Caco-2 (cell line): ENCODE data around the gene CEP350. TPM values are rescaled to one million over a fixed set of nuclear protein-coding genes. Genes with fewer than 3 reads are reported as not detected.

Source experiments
- BruUV-seq: library from RNA; stranded (reverse); fragments of 400-500 nt; replicated peaks from 2 replicates; lab custom pipeline; 2021; lab: Mats Ljungman, UMichigan
- CTCF ChIA-PET: fragments of 300-600 bp; sonication (Branson Sonifier 250); formaldehyde crosslinking; loops from one replicate; lab custom pipeline; 2022; ENCODE audit warnings: antibody characterized with exemption; lab: Charles Lee
- POLR2A ChIA-PET: fragments of 300-600 bp; sonication (Branson Sonifier 250); formaldehyde crosslinking; loops from one replicate; lab custom pipeline; 2022; ENCODE audit warnings: antibody characterized with exemption; lab: Charles Lee
- DNase-seq, 2 experiments: peaks; one replicate each; pipeline versions ENCODE4 v3.0.0 to v3.0.0-alpha.2; 2020 to 2022
- H3K27me3 ChIP-seq: replicated peaks from 2 replicates; pipeline ENCODE4 v1.6.0; 2011; ENCODE audit warnings: low read length; ENCODE audit not compliant: control insufficient read depth, insufficient read depth
- H3K36me3 ChIP-seq: 2 replicates; pipeline ENCODE4 v1.5.1; 2011; ENCODE audit warnings: low read length; ENCODE audit not compliant: control insufficient read depth, insufficient read depth
- H3K4me1 ChIP-seq: fragments of 250-450 bp; sonication (Bioruptor Pico); 2 replicates; pipeline ENCODE4 v1.5.1; 2020; ENCODE audit warnings: mild to moderate bottlenecking
- H3K4me3 ChIP-seq: 2 replicates; pipeline ENCODE4 v1.5.1; 2011; ENCODE audit warnings: low read depth, mild to moderate bottlenecking, control low read depth, low read length
- H3K9me3 ChIP-seq: fragments of 250-450 bp; sonication (Bioruptor Pico); 2 replicates; pipeline ENCODE4 v1.5.1; 2020; ENCODE audit warnings: mild to moderate bottlenecking, moderate library complexity
- H3K27ac Mint-ChIP-seq: one replicate; pipeline ENCODE4 v1.8.0; 2022; ENCODE audit warnings: mixed read lengths; ENCODE audit not compliant: unreplicated experiment
- H3K27me3 Mint-ChIP-seq: one replicate; pipeline ENCODE4 v1.8.0; 2022; ENCODE audit warnings: mixed read lengths; ENCODE audit not compliant: insufficient read depth, unreplicated experiment
- H3K36me3 Mint-ChIP-seq: one replicate; pipeline ENCODE4 v1.8.0; 2022; ENCODE audit warnings: mild to moderate bottlenecking, mixed read lengths; ENCODE audit not compliant: insufficient read depth, unreplicated experiment
- H3K4me1 Mint-ChIP-seq: one replicate; pipeline ENCODE4 v1.8.0; 2022; ENCODE audit warnings: low read depth, mixed read lengths; ENCODE audit not compliant: unreplicated experiment
- H3K4me3 Mint-ChIP-seq: one replicate; pipeline ENCODE4 v1.8.0; 2022; ENCODE audit warnings: mild to moderate bottlenecking, moderate library complexity, mixed read lengths; ENCODE audit not compliant: unreplicated experiment
- H3K9me3 Mint-ChIP-seq: one replicate; pipeline ENCODE4 v1.8.0; 2022; ENCODE audit warnings: mixed read lengths; ENCODE audit not compliant: unreplicated experiment
- CTCF ChIP-seq, 2 experiments: fragments of 200-600 bp in 1 of 2; IDR thresholded peaks; 1 replicate in 1 of 2; 2 replicates in 1 of 2; pipeline versions ENCODE4 v1.5.1 to v1.8.0; 2011 to 2022; ENCODE audit warnings: antibody characterized with exemption in 1 of 2, control low read depth in 1 of 2, inconsistent platforms in 1 of 2, low read depth in 1 of 2, low read length in 1 of 2, mild to moderate bottlenecking in 1 of 2, moderate library complexity in 1 of 2; ENCODE audit not compliant: insufficient read depth in 1 of 2, severe bottlenecking in 1 of 2, unreplicated experiment in 1 of 2
- intact Hi-C: fragments of 100-400 bp; cut with micrococcal nuclease; formaldehyde crosslinking; loops from one replicate; pipeline ENCODE4 v1.10.0; 2022; ENCODE audit not compliant: unreplicated experiment
- total RNA-seq: library from RNA; stranded (reverse); gene quantifications from 2 replicates; pipeline ENCODE4 v1.2.3, GENCODE V29; 2022

CEP350 gene
- total RNA-seq, 1 experiment from 2014 or later, result 43.5 TPM

GRCh38 chr1:179941454-179941853, 13.2 kb upstream of the CEP350 start:
- H3K4me3 ChIP-seq, result no peak overlapping the region
- Mint-ChIP-seq H3K4me1 (no peaks in the 10 kb centered on the region), H3K4me3 (no peak overlapping the region), H3K9me3 (no peaks in the 10 kb centered on the region), H3K36me3 (no peaks in the 10 kb centered on the region), H3K27me3 (peaks cover 5% of the 10 kb centered on the region), H3K27ac (no peak overlapping the region)
- H3K9me3 ChIP-seq, result no peaks in the 10 kb centered on the region
- TF ChIP-seq CTCF (IDR thresholded peaks at IDR 0.05; ENCODE audit: insufficient read depth in 1 of 2, low read depth in 1 of 2, low read length in 1 of 2, severe bottlenecking in 1 of 2, unreplicated experiment in 1 of 2), result no peak
- no peak for DNase-seq
- no peaks in the 10 kb centered on the region for H3K4me1 ChIP-seq
- intact Hi-C loops, result no loop called here
- H3K36me3 ChIP-seq, result no peaks in the 10 kb centered on the region
- no peaks in the 10 kb centered on the region for H3K27me3 ChIP-seq
- ChIA-PET POLR2A (no interaction called here), CTCF (no interaction called here)
- no TSS peak for BruUV-seq

GRCh38 chr1:179950651-179951050, 4.0 kb upstream of the CEP350 start:
- H3K27ac Mint-ChIP-seq, result no peak overlapping the region
- Histone ChIP-seq H3K4me1 (no peaks in the 10 kb centered on the region), H3K4me3 (no peak overlapping the region), H3K9me3 (no peaks in the 10 kb centered on the region), H3K27me3 (no peaks in the 10 kb centered on the region), H3K36me3 (no peaks in the 10 kb centered on the region)
- POLR2A ChIA-PET, result no interaction called here
- intact Hi-C loops, result loop anchor here (5.0 to 10.0 kb wide), 2 partner anchors 84 to 222 kb away; no protein-coding TSS in a partner anchor
- H3K36me3 Mint-ChIP-seq, result peaks cover 11% of the 10 kb centered on the region
- H3K4me3 Mint-ChIP-seq, result no peak overlapping the region
- TF ChIP-seq CTCF (IDR thresholded peaks at IDR 0.05; ENCODE audit: insufficient read depth in 1 of 2, low read depth in 1 of 2, low read length in 1 of 2, severe bottlenecking in 1 of 2, unreplicated experiment in 1 of 2), result no peak
- H3K4me1 Mint-ChIP-seq, result peaks cover 7% of the 10 kb centered on the region
- CTCF ChIA-PET, result no interaction called here
- no peaks in the 10 kb centered on the region for H3K9me3 Mint-ChIP-seq
- BruUV-seq, result no TSS peak
- peaks cover 3% of the 10 kb centered on the region for H3K27me3 Mint-ChIP-seq
- no peak for DNase-seq

DNA sequence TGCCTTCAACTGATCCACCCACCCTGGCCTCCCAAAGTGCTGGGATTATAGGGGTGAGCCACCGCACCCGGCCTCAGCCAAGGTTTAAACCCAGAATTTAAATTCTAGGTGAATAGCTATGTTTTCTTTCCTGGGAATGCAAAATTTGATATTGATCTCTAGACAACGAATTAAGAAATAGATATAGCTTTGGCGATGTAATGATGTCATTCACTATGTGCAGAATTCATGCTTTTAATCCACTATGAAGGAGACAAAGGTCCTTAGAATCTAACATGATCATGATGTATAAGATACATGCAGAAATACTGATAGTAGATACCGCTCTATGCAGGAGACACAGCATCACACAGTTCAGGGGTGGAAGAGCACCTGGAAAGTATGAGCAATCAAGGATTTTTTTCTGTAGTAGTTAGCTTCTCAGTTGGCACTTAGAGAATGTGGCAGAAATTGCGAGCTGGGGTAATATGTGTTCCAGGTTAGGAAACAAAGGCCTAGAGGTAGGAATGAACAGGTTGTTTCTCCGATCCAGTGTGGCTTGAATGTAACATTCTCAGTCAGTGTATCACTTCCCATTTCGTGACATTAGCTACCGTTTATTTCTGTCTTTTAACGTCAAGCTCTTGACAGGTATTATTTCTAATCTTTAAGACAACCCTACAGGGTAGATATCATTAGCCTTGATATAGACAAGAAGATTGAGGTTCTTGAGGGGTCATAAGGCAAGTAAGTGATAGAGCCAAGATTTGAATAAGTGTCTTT, 3.0 kb upstream of the CEP350 start:
- POLR2A ChIA-PET, result no interaction called here
- intact Hi-C loops, result loop anchor here (5.0 to 10.0 kb wide), 2 partner anchors 83 to 221 kb away; no protein-coding TSS in a partner anchor

More for the DNA sequence above, 3.0 kb upstream of the CEP350 start:
- H3K4me1 Mint-ChIP-seq, result peaks cover 14% of the 10 kb centered on the region
- no peak overlapping the region for H3K4me3 ChIP-seq
- CTCF ChIA-PET, result no interaction called here
- H3K27me3 Mint-ChIP-seq, result peaks cover 3% of the 10 kb centered on the region
- BruUV-seq, result no TSS peak
- DNase-seq, result no peak
- no peaks in the 10 kb centered on the region for H3K27me3 ChIP-seq
- no peaks in the 10 kb centered on the region for H3K9me3 Mint-ChIP-seq
- no peak overlapping the region for H3K4me3 Mint-ChIP-seq
- peaks cover 11% of the 10 kb centered on the region for H3K36me3 Mint-ChIP-seq
- no peak overlapping the region for H3K27ac Mint-ChIP-seq
- TF ChIP-seq CTCF (IDR thresholded peaks at IDR 0.05; ENCODE audit: insufficient read depth in 1 of 2, low read depth in 1 of 2, low read length in 1 of 2, severe bottlenecking in 1 of 2, unreplicated experiment in 1 of 2), result no peak
- no peaks in the 10 kb centered on the region for H3K9me3 ChIP-seq
- H3K4me1 ChIP-seq, result 0 out of 2 replicates have a peak, but pooled peaks cover 8% of the 10 kb centered on the region
- H3K36me3 ChIP-seq, result no peaks in the 10 kb centered on the region
